Thymus (tissue), 11 donors: Measurements from ENCODE around the gene FKBP10. TPM values are rescaled to one million over a fixed set of nuclear protein-coding genes. Genes with fewer than 3 reads are reported as not detected.

ENCODE experiments used
- DNase-seq, 9 donors: peaks; one replicate each; pipeline ENCODE4 v3.0.0-alpha.2; 2013; ENCODE audit warnings: low spot score in 9 of 9, low read depth in 6 of 9, missing footprints in 1 of 9
- H3K27ac ChIP-seq, 2 donors: one replicate each; pipeline ENCODE4 v1.5.1; 2013; ENCODE audit warnings: control low read depth in 1 of 2, low read depth in 1 of 2, low read length in 1 of 2, mild to moderate bottlenecking in 1 of 2, moderate library complexity in 1 of 2
- H3K27me3 ChIP-seq, 2 donors: one replicate each; pipeline ENCODE4 v1.5.1; 2013; ENCODE audit warnings: low read length in 1 of 2; ENCODE audit not compliant: control insufficient read depth in 2 of 2, insufficient read depth in 1 of 2
- H3K36me3 ChIP-seq, 2 donors: one replicate each; pipeline ENCODE4 v1.5.1; 2013; ENCODE audit warnings: low read length in 1 of 2, mild to moderate bottlenecking in 1 of 2, moderate library complexity in 1 of 2; ENCODE audit not compliant: control insufficient read depth in 2 of 2, insufficient read depth in 2 of 2
- H3K4me1 ChIP-seq, 2 donors: one replicate each; pipeline ENCODE4 v1.5.1; 2013; ENCODE audit warnings: low read length in 2 of 2; ENCODE audit not compliant: control insufficient read depth in 2 of 2, insufficient read depth in 2 of 2
- H3K4me3 ChIP-seq, 2 donors: one replicate each; pipeline ENCODE4 v1.5.1; 2013; ENCODE audit warnings: low read length in 2 of 2, control low read depth in 1 of 2, mild to moderate bottlenecking in 1 of 2
- H3K9me3 ChIP-seq, 2 donors: one replicate each; pipeline ENCODE4 v1.5.1; 2013; ENCODE audit warnings: low read length in 1 of 2, mild to moderate bottlenecking in 1 of 2; ENCODE audit not compliant: control insufficient read depth in 2 of 2, insufficient read depth in 1 of 2
- WGBS: extraction: QIAGEN DNeasy Blood & Tissue Kit; methylation state at CpG from one replicate; pipeline ENCODE4 v1.1.7; 2013; 5-methylcytosine and 5-hydroxymethylcytosine counted together
- polyA plus RNA-seq: library from polyadenylated mRNA; stranded (reverse); fragments of 200-250 nt; gene quantifications from one replicate; pipeline ENCODE4 v1.2.3, GENCODE V29; 2013
- total RNA-seq: library from RNA; stranded (reverse); fragments of 120-200 nt; gene quantifications from one replicate; pipeline ENCODE4 v1.2.4, GENCODE V29; 2013
- donor health status: healthy.

FKBP10 gene
- total and polyA plus RNA-seq, 2 donors, result 9.1 to 9.6 TPM

GRCh38 chr17:41868568-41868967, 55.8 kb downstream of the FKBP10 start:
- no peak overlapping the region for H3K4me3 ChIP-seq
- peaks cover 41 to 49% of the 10 kb centered on the region in 2 donors for H3K36me3 ChIP-seq
- DNase-seq, result no peak
- 89% methylated on average over 3 of the region's 3 CpGs for WGBS
- H3K27me3 ChIP-seq, result no peaks in the 10 kb centered on the region
- H3K27ac ChIP-seq, result no peak overlapping the region
- no peaks in the 10 kb centered on the region for H3K9me3 ChIP-seq
- peaks cover 8 to 12% of the 10 kb centered on the region in 2 donors for H3K4me1 ChIP-seq

DNA sequence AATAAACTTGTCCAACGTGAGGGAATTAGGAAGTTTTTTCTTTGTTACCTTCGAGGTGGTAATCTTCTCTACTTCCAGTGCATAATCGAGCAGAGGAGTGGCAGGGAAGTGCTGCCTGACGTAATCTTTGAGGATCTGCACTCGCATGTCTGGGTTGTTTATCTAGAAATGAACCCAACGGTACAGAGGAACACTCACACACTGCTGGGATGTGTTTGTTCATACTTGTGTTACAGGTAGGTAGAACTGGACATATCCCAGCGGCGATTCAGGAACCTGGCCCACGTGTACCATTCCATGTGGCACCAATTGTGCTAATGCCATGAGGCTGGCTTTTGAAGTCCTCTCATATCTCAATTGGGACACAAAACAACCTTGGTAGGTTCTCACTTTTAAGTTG, 56.6 kb downstream of the FKBP10 start:
- H3K27ac ChIP-seq, result no peak overlapping the region
- WGBS, result 91% methylated on average over 9 of the region's 9 CpGs
- H3K36me3 ChIP-seq, result peaks cover 49 to 57% of the 10 kb centered on the region in 2 donors
- no peaks in the 10 kb centered on the region for H3K27me3 ChIP-seq
- H3K4me3 ChIP-seq, result no peak overlapping the region
- no peaks in the 10 kb centered on the region for H3K9me3 ChIP-seq
- no peak for DNase-seq
- peaks cover 0 to 3% of the 10 kb centered on the region in 2 donors for H3K4me1 ChIP-seq

GRCh38 chr17:41870097-41870496, 57.3 kb downstream of the FKBP10 start:
- H3K4me1 ChIP-seq, result peaks cover 0 to 3% of the 10 kb centered on the region in 2 donors
- no peaks in the 10 kb centered on the region for H3K27me3 ChIP-seq
- H3K9me3 ChIP-seq, result no peaks in the 10 kb centered on the region
- no peak for DNase-seq
- H3K4me3 ChIP-seq, result no peak overlapping the region
- H3K36me3 ChIP-seq, result peaks cover 52 to 59% of the 10 kb centered on the region in 2 donors
- 92% methylated on average over 2 of the region's 2 CpGs for WGBS
- no peak overlapping the region for H3K27ac ChIP-seq

DNA sequence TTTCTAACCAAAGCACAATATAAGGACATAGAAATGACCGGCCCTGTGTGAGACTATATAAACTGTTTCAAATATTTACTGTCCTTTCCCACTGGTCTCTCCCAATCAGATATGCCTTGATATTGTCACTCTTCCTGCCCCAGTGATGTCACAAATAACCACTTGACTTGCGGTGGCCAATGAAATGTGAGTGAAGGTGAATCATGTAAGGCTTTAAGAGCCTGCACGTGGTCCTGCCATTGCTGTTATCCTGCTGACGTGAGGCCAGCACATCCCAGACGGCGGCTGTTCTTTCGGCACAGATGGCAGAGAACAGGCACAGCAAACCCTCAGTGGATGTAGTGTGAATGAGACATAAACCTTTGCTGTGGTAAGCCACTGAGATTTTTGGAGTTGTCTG, 57.8 kb downstream of the FKBP10 start:
- Histone ChIP-seq H3K9me3 (no peaks in the 10 kb centered on the region), H3K27me3 (no peaks in the 10 kb centered on the region), H3K36me3 (peaks cover 52 to 59% of the 10 kb centered on the region in 2 donors), H3K4me1 (peaks cover 0 to under 1% of the 10 kb centered on the region in 2 donors), H3K27ac (no peak overlapping the region), H3K4me3 (no peak overlapping the region)
- WGBS, result 98% methylated on average over 7 of the region's 7 CpGs
- no peak for DNase-seq

DNA sequence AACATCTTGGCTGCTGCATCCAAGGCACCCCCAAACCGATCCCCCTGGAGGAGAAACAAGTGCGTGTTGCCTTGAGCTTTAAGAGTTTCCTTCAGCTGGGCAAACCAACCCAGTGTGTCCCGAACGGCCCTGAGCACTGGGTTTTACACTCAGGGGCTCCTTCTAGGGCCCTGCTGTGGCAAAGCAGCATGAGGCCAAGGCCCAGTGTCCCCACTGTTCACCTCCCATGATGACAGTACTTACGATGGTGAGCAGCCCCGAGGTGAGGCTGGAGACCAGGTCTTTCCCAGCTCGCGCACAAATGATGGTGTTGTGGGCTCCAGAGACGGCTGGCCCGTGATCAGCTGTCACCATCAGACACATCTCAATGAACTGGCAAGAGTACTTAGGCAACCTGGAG, 59.0 kb downstream of the FKBP10 start:
- DNase-seq, result no peak
- peaks cover 52 to 59% of the 10 kb centered on the region in 2 donors for H3K36me3 ChIP-seq

More for the DNA sequence above, 59.0 kb downstream of the FKBP10 start:
- H3K9me3 ChIP-seq, result no peaks in the 10 kb centered on the region
- no peak overlapping the region for H3K27ac ChIP-seq
- over 99% methylated on average over 10 of the region's 10 CpGs for WGBS
- H3K27me3 ChIP-seq, result no peaks in the 10 kb centered on the region
- no peak overlapping the region for H3K4me3 ChIP-seq
- H3K4me1 ChIP-seq, result no peaks in the 10 kb centered on the region

Other genes with a start within 250 kb of the FKBP10 start
- 1.7 TPM for gene KRT9, start 240.9 kb upstream of the FKBP10 start, total RNA-seq
- gene KRT9, start 240.9 kb upstream of the FKBP10 start, polyA plus RNA-seq, result 60.7 TPM
- 20.7 TPM for gene KRT14, start 226.1 kb upstream of the FKBP10 start, total RNA-seq
- gene KRT14, start 226.1 kb upstream of the FKBP10 start, polyA plus RNA-seq, result 210 TPM
- gene KRT16, start 200.2 kb upstream of the FKBP10 start, total RNA-seq, result 7.5 TPM
- 262 TPM for gene KRT16, start 200.2 kb upstream of the FKBP10 start, polyA plus RNA-seq
- 195 TPM for gene KRT17, start 188.4 kb upstream of the FKBP10 start, total RNA-seq
- 2,044 TPM for gene KRT17, start 188.4 kb upstream of the FKBP10 start, polyA plus RNA-seq
- 145 TPM for gene EIF1, start 124.1 kb upstream of the FKBP10 start, total RNA-seq
- gene EIF1, start 124.1 kb upstream of the FKBP10 start, polyA plus RNA-seq, result 1,051 TPM
- 5.0 TPM for gene GAST, start 100.7 kb upstream of the FKBP10 start, total RNA-seq
- gene GAST, start 100.7 kb upstream of the FKBP10 start, polyA plus RNA-seq, result 77.6 TPM
- gene HAP1, start 78.4 kb upstream of the FKBP10 start, total RNA-seq, result 0.33 TPM
- gene HAP1, start 78.4 kb upstream of the FKBP10 start, polyA plus RNA-seq, result 4.0 TPM
- 27.0 TPM for gene JUP, start 26.3 kb upstream of the FKBP10 start, total RNA-seq
- gene JUP, start 26.3 kb upstream of the FKBP10 start, polyA plus RNA-seq, result 87.6 TPM
- gene P3H4, start 1.1 kb upstream of the FKBP10 start, total RNA-seq, result 4.1 TPM
- gene P3H4, start 1.1 kb upstream of the FKBP10 start, polyA plus RNA-seq, result 4.8 TPM
- 29.9 TPM for gene NT5C3B, start 23.2 kb downstream of the FKBP10 start, total RNA-seq
- gene NT5C3B, start 23.2 kb downstream of the FKBP10 start, polyA plus RNA-seq, result 57.3 TPM
- not detected for gene KLHL10, start 24.8 kb downstream of the FKBP10 start, total RNA-seq
- gene KLHL10, start 24.8 kb downstream of the FKBP10 start, polyA plus RNA-seq, result 0.14 TPM
- gene KLHL11, start 52.4 kb downstream of the FKBP10 start, total RNA-seq, result 11.4 TPM
- gene KLHL11, start 52.4 kb downstream of the FKBP10 start, polyA plus RNA-seq, result 0.98 TPM
- 42.7 TPM for gene ACLY, start 105.9 kb downstream of the FKBP10 start, total RNA-seq
- gene ACLY, start 105.9 kb downstream of the FKBP10 start, polyA plus RNA-seq, result 26.6 TPM
- gene ODAD4, start 117.6 kb downstream of the FKBP10 start, total RNA-seq, result 0.61 TPM
- gene ODAD4, start 117.6 kb downstream of the FKBP10 start, polyA plus RNA-seq, result 1.4 TPM
- 35.9 TPM for gene CNP, start 153.8 kb downstream of the FKBP10 start, total RNA-seq
- 46.0 TPM for gene CNP, start 153.8 kb downstream of the FKBP10 start, polyA plus RNA-seq
- gene DNAJC7, start 204.4 kb downstream of the FKBP10 start, total RNA-seq, result 99.1 TPM
- gene DNAJC7, start 204.4 kb downstream of the FKBP10 start, polyA plus RNA-seq, result 95.7 TPM
- gene NKIRAS2, start 207.1 kb downstream of the FKBP10 start, total RNA-seq, result 24.1 TPM
- 22.0 TPM for gene NKIRAS2, start 207.1 kb downstream of the FKBP10 start, polyA plus RNA-seq
- gene C17orf113, start 237.6 kb downstream of the FKBP10 start, total RNA-seq, result 0.71 TPM
- 0.84 TPM for gene C17orf113, start 237.6 kb downstream of the FKBP10 start, polyA plus RNA-seq